ENCODE results near the gene SLC18B1. TPM values are rescaled to one million over a fixed set of nuclear protein-coding genes. Genes with fewer than 3 reads are reported as not detected.

Gene SLC18B1
- total RNA-seq (2014; rRNA removed; shearing (Covaris generic)): 7.8 and 8.1 TPM in 2 replicates

DNA sequence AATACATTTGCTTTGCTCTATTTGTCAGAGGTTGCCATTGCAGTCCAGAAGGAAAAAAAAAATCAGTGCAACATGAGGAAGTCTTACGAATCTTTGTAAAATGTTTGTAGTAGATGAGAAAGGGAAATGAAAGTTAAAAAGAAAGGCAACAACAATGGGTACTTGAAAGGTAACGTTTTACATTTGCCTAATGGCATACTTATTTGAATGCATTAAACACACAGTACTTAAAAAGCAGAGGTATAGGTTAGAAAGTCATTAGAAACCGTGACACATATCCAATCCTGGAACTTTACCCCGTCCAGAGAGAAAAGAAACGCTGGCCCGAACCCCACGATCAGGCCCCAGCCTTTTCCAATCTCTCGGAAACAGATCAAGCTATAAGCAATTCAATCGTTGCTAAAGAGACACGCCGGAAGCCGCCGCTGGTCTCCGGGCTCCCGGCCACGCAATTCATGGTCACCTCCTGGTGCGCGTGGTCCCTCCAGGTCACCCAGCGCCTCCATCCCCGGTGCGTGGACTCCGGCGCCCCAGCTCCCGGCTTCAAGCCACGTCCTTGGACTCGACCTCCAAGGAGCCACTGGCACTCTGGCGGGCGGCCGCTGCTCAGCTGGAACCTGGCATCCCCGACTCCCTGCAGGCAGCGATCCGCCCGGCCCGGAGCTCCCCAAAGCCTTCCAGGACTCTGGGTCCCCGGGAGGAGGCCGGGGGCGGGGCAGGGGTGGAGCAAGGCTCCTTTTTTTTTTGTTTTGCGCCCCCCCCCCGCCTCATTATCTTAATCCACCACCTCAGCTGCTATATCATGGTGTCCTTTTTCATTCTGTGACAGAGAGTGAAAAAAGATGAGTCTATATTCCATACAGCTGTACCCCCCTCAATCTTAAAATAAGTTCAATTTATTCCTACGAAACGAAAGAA, at the start of gene SLC18B1:
TSS of gene SLC18B1 (minus strand) at position 687 of the 918 bp plus-strand sequence. CDS start at position 506, 181 bp downstream.

Small RNA genes within 50 kb of the gene (small RNA-seq; reads per million reads assigned to genes)
- gene SNORA33 (9.0 reads per million, percentile 88 among the genes with 10 or more reads in this experiment), gene SNORD100 (1,107 reads per million, percentile 99 among the genes with 10 or more reads in this experiment), gene SNORD101 (2,569 reads per million, percentile 99 among the genes with 10 or more reads in this experiment)

Other genes starting within 250 kb of the SLC18B1 start
- gene TAAR8, start 246.0 kb downstream of the SLC18B1 start, total RNA-seq (2014; rRNA removed; shearing (Covaris generic)): not detected in 2 replicates
- not detected in 2 replicates for gene TAAR6, start 228.3 kb downstream of the SLC18B1 start, total RNA-seq (2014; rRNA removed; shearing (Covaris generic))
- gene TAAR5, start 208.9 kb downstream of the SLC18B1 start, total RNA-seq (2014; rRNA removed; shearing (Covaris generic)): not detected in 2 replicates
- not detected in 2 replicates for gene TAAR2, start 174.4 kb downstream of the SLC18B1 start, total RNA-seq (2014; rRNA removed; shearing (Covaris generic))
- not detected in 2 replicates for gene TAAR1, start 139.5 kb downstream of the SLC18B1 start, total RNA-seq (2014; rRNA removed; shearing (Covaris generic))
- gene VNN1, start 84.6 kb downstream of the SLC18B1 start, total RNA-seq (2014; rRNA removed; shearing (Covaris generic)): 0.08 TPM in 1 of 2 replicates, not detected in the other
- 0.29 TPM in 1 of 2 replicates, not detected in the other for gene VNN2, start 40.7 kb downstream of the SLC18B1 start, total RNA-seq (2014; rRNA removed; shearing (Covaris generic))
- 1,472 and 1,509 TPM in 2 replicates for gene RPS12, start 15.9 kb upstream of the SLC18B1 start, total RNA-seq (2014; rRNA removed; shearing (Covaris generic))